HG03575 (cell line): ENCODE data around the gene SYAP1.
"Not testable (repeated sequence)": the region's sequence is repeated elsewhere in the genome, so short reads cannot be mapped to it uniquely, and the experiment has no call there.

ENCODE experiments used
- ATAC-seq: cut with Tn5 transposase; IDR thresholded peaks from one replicate; pipeline ENCODE4 v1.9.1; 2021; ENCODE audit not compliant: unreplicated experiment, insufficient number of reproducible peaks, low FRiP score; ENCODE audit errors: extremely low read depth

Gene SYAP1, protein sequence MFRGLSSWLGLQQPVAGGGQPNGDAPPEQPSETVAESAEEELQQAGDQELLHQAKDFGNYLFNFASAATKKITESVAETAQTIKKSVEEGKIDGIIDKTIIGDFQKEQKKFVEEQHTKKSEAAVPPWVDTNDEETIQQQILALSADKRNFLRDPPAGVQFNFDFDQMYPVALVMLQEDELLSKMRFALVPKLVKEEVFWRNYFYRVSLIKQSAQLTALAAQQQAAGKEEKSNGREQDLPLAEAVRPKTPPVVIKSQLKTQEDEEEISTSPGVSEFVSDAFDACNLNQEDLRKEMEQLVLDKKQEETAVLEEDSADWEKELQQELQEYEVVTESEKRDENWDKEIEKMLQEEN

DNA sequence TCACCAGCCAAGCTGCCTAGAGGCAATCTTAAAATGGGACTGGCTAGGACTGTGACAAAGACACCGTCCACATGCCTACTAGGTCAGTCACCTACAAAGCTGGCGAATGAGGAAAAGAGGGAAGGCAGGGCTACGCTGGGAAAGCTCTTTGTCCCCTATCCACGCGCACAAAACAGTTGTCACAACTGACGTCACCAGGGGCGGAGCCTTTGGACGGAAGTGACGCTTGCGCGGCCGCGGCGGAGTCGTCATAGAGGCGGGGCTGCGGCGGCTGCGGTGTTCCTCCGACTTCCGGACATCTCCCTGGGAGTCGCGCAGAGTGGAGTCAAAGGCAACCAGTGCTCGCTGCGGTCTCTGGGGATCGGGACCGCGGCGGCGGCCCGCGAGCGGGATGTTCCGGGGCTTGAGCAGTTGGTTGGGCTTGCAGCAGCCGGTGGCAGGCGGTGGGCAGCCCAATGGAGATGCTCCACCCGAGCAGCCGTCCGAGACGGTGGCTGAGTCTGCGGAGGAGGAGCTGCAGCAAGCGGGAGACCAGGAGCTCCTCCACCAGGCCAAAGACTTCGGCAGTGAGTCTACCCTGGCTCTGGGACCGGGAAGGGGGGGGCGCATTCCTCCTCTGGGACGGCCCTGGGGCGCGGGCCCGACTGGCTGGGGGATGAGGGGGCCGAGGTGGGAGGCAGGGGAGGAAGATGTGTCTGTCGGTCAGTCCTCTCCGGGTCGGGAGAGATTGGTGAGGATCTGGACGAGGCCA lies at the start of gene SYAP1:
Gene SYAP1 (plus strand): TSS at position 279 of the 751 bp plus-strand sequence. CDS start 113 bp downstream, at position 392.
- ATAC-seq, result peak; percentile 90

DNA sequence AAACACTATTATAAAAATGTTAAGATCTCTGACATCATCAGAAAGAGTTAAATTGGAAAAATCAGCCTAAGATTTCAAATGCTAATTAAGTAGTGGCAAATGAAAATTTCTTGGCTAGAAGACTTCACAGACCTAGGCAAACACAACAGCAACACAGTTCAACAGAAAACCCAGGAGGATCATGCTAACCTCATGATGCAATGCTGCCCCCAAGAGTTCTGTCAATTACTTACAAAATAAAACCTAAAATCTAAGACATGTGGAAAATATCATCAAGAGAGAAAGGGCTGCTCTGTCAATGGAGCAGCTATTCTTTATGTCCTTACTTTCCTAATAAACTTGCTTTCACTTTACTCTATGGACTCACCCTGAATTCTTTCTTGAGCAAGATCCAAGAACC lies 48.4 kb upstream of the SYAP1 start:
- ATAC-seq, result no peak

DNA sequence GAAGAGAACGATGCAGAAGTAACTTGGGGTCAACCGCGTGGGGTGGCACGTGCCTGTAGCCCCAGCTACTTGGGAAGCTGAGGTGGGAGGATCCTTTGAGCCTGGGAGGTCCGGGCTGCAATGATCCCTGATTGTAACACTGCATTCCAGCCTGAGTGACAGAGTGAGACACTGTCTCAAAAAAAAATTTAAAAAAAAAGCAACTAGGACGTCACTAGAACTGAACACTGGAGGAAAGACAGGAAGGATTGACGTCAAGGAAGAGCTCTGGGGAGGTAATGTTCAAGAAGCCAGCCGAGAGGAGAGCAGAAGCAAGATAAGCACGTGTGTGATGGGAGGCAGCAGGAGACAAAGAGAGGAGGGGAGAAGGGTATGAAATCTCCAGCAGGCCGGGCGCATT lies 40.7 kb upstream of the SYAP1 start:
- ATAC-seq, result no peak

DNA sequence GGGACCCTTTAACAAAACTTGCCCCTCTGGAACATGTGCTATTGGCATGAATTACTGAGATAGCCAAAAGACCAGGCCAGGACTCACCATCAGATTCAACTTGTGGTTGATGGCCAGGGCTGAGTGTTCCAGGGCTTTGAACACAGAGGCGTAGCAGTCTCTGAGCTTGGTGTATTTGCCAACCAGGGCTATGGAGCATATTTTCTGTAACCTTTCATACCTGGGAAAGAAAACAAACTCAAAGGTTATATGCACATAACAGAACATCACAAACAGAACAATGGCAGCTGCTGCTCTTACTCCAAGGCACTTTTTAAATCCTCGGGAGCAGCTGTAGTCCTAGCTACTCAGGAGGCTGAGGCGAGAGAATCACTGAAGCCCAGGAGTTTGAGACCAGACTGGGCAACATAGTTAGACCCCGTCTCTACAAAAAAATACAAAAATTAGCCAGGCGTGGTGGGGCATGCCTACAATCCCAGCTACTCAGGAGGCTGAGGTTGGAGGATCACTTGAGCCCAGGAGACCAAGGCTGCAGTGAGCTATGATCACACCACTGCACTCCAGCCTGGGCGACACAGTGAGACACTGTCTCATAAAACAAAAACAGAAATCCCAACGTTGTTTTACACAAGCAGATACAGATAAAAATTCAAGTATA lies 36.3 kb upstream of the SYAP1 start:
- ATAC-seq, result no peak

DNA sequence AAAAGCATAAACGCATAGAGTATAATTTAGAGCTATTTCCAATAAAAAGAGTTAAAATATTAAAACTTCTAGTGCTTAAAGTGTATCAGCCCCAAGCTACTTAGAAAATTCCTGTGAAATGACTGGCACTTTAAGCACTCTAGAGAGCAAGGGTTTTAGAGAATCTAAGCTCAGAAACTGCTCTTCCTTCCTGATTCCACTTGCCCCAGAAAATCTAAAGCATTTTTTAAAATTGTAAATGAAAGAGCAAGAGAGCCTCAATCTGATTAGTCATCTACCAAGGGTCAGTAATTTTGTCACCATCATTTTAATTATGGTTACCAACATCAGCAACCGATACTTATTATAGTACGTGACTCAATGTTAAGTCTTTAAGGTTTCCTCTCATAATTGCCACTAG lies 31.9 kb upstream of the SYAP1 start:
- no peak for ATAC-seq

DNA sequence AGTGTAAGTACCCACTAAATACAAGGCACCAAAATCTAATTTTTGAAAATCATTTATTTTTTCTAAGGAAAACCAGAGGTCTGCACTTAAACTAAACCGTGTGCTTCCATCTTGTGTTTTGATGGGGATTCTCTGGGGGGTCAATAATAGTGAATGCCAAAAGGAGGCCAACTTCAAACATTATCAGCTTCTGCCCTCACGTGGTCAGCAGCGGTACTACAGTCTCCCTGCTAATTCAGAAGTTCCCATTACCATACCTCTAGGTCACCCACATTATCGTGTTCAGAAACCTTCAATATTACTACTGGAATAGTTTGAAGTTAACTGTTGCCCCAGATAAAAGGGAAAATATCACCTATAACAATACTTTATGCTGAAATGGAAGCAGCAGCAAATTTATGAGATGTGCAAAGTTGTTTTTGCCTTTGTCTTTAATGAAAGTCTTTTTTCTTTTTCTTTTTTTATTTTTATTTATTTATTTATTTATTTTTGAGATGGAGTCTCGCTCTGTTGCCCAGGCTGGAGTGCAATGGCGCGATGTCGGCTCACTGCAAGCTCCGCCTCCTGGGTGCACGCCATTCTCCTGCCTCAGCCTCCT lies 24.2 kb upstream of the SYAP1 start:
- ATAC-seq, result no peak

DNA sequence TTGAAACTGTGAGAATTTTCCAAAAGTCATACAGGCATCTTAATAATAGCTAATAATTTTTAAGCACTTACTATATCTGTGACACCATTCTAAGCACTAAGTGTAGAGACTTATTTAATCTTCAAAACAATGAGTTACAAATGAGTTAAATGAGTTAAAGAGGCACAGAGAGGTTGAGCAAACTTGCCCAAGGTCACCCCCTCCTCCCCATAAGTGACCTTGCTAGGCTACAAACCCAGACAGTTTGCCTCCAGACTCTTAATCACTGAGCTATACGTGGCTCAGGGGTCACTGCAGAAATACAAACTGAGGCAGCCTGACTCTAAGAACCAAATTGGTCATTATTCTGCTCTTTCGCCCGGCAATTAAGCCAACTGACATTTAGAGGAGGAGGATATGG lies 22.5 kb upstream of the SYAP1 start:
- no peak for ATAC-seq

DNA sequence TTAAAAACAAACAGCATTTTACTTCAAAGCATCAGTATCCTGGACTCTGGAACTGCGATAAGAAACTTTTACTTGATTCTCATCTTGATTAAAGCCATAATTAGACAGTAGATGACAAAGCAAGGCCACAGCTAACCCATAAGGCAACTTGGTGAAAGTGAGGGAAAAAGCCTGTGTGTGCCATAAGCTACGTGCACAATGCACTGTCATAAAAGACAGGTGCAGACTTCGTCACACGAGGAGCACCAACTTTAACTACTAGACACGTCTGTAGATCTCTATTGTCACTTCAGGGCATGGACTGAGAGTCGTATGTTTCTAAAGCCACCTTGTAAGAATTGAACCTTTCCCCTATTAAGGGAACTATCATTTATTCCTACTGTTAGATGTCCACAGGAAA lies 20.0 kb upstream of the SYAP1 start:
- ATAC-seq, result no peak

DNA sequence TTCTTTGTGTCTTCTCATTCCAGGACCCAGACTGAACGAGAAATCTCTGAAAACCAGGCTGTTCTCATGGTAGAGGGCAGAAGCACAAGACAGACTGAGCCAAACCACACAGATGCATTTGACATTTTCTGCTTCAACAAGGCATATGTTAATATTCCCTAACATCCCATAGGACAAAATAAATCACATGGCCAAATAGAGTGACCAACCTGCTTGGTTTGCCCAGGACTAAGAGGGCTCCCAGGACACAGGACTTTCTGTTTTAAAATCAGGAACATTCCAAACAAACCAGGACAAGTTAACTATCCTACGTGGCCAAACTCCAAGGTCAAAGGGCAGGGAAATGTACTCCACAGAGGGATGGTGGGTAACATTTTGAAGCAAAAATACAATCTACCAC lies 18.7 kb upstream of the SYAP1 start:
- no peak for ATAC-seq

DNA sequence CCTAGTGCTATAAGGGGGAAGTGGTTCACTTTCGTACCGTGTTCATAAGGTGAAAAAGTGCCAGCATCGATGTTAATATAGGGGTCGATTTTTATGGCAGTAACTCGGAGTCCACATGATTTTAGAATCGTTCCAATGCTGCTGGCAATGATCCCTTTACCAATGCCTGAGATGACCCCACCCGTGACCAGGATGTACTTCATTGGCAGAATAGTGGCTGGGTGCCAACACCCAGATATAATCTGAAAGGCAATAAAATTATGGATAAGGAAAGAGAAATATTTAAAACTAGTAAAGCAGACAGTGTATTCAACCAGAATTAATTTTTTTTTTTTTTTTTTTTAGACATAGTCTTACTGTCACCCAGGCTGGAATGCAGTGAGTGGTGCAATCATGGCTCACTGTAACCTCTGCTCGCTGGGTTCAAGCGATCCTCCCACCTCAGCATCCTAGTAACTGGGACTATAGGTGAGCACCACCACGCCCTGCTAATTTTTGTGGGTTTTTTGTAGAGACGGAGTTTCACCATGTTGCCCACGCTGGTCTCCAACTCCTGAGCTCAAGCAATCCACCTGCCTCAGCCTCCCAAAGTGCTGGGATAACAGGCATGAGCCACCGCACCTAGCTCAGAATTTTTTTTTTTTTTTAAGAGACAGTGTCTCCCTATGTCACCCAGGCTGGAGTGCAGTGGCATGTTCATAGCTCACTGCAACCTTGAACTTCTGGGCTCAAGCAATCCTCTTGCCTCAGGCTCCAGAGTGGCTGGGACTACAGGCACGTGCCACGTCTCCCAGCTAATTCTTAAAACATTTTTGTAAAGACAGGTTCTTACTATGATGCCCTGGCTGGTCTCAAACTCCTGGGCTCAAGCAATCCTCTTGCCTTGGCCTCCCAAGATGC lies 16.5 kb upstream of the SYAP1 start:
- ATAC-seq, result no peak

DNA sequence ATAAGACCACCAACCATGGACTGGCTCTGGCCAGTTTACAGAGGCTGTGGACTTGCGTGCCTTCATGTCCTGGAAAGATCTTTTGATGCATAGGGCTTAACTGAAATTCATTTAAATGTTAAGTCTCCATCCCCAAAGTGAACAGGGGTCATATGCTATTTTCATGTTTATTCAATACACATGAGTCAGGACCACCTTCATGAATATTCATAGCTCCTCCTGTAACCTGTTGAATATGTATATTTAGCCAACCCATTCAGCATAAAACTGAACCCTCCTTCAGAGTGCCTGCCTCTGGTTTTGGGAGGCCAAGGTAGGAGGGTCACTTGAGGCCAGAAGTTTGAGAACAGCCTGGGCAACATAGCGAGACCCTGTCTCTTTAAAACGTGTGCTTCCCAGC lies 14.0 kb upstream of the SYAP1 start:
- no peak for ATAC-seq

DNA sequence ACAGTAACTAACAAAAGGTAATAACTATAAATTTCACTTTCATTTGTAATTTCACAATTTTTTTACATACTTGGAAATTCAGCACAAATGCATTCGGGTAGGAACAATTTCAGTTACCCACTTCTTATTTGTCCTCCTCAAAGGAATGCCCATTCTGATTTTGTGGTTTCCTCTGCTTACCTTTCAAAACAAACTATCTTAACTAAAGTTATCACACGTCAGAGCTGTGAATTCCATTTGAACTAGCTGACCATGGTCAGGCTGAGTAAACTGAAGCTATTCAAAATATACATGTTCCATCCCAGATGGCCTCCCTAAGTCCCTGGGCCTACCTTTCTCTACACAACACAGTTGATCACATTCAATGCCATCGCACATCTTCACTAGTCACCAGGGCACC lies 11.4 kb upstream of the SYAP1 start:
- no peak for ATAC-seq

DNA sequence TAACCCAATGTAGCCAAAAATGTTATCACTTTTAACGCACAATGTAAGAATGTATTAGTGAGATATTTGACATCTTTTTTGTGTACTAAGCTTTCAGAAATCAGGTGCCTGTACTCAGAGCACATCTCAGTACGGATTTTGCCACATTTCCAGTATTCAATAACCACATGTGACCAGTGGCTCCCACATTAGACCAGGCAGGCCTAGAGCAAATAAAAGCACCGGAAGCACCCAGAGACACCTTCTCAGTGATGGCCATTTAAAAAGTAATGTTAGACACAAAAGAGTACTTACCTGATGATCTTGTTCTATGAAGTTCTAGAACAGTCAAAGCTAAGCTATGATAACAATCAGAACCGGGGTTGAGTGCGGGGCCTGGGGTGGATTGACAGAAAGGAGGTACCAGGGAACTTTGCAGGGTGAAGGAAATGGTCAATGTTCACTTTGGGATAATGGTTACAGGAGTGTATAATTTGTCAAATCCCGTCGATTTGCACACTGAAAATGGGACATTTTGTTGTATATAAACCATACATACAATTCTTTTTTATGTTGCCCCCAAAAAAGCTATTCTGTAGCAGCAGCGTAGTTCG lies 8.1 kb upstream of the SYAP1 start:
- no peak for ATAC-seq

DNA sequence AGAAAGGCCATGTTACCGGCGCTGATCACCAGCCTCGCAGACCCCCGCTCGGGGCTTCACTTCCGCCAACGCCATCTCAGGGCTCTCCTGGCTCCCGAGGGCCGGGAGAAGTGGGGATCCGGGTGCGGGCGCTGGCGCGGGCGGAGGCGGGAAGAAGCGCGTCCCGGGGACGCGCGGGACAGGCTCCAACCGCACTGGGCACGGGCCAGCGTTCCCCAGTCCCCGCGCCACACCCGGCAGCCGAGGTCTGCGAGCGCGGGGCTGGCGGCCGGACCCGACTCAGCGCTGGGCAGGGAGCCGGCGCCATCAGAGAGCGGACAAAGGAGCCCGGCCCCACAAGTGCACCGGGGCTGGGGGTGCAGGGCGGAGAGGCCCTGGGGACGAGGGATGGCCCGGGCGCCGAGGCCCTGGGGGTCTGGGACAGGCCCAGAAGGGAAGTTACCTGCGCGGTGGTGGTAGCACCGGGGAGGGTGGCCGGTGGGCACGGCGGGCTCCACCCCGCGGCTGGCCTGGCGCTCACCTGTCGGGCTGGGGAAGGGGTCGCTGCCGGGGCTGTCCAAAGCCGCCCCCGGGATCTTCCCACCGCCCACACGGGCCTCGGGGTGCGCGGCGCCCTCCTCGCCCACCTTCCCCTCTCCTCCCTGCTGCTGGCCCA lies 7.4 kb upstream of the SYAP1 start:
- no peak for ATAC-seq

DNA sequence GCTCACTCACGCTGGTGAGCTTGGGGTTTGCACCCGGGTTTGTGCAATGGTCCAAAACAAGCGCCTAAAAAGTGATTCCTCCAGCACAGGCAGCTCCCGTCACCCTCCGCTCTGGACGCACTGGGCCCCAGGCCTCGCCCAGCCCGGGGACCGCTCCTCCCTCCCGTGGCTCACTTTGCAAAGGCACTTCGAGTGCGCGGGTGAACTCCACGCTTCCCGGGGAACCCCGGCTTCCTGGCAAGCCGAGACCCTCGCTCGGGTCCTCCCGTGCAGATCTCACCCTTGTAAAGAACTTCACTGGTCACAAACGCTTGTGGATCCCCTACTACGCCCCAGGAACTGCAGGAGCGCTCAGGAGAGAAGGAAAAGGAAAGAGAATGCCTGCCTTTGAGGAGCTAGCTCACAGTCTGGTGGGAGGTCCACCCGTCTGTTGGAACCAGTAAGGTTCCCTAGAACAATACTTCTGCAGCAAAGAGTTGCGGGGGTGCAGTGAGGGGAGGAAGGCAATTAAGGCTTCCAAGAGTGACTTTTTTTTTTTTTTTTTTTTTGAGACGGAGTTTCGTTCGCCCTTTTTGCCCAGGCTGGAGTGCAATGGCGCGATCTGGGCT lies 6.8 kb upstream of the SYAP1 start, which contains the start of gene CTPS2:
Gene CTPS2 (minus strand): TSS at position 122 of the 608 bp plus-strand sequence. CDS start 9,767 bp downstream, outside the sequence.
- no peak for ATAC-seq

DNA sequence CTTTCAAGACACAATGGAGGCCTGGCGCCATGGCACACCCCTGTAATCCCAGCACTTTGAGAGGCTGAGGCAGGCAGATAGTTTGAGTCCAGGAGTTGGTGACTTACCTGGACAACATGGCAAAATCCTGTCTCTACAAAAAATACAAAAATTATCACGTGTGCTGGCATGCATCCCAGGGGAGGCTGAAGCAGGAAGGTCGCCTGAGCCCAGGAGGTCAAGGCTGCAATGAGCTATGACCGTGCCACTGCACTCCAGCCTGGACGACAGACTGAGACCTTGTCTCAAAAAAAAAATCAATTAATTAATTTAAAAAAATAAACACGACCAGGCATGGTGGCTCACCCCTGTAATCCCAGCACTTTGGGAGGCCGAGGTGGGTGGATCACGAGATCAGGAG lies 4.9 kb upstream of the SYAP1 start:
- ATAC-seq, result no peak

DNA sequence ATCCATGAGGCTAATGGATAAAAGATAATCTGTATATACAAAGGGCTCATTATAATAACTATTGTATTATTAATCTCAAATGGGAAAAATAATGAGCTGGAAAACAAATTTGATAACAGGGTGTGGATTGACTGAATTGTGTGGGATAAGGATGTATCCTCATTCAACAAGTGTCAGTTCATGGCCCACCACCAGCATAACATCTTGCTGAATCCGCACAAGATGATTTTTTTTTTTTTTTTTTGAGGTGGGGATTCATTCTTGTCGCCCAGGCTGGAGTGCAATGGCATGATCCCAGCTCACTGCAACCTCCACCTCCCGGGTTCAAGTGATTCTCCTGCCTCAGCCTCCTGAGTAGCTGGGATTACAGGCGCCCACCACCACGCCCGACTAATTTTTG lies 3.8 kb upstream of the SYAP1 start:
- not testable (repeated sequence) for ATAC-seq
